Osteoblast (primary cell): Measurements from ENCODE around the gene PPP6R1. TPM values are rescaled to one million over a fixed set of nuclear protein-coding genes. Genes with fewer than 3 reads are reported as not detected.

Source experiments
- DNase-seq: peaks from one replicate; pipeline ENCODE4 v3.0.0; 2011; ENCODE audit warnings: low spot score, mixed read lengths; ENCODE audit not compliant: insufficient read length; ENCODE audit errors: missing footprints
- H2AFZ ChIP-seq: 2 replicates; pipeline ENCODE4 v1.6.0; 2011; ENCODE audit warnings: mild to moderate bottlenecking, low read length
- H3K27ac ChIP-seq: 2 replicates; pipeline ENCODE4 v1.5.1; 2011; ENCODE audit warnings: mild to moderate bottlenecking, low read depth, low read length, moderate library complexity
- H3K27me3 ChIP-seq: 2 replicates; pipeline ENCODE4 v1.6.0; 2012; ENCODE audit warnings: mild to moderate bottlenecking, control low read depth, inconsistent platforms, low read length, moderate library complexity; ENCODE audit not compliant: insufficient read depth
- H3K36me3 ChIP-seq: 2 replicates; pipeline ENCODE4 v1.5.1; 2011; ENCODE audit warnings: mild to moderate bottlenecking, low read length, control low read depth, moderate library complexity; ENCODE audit not compliant: insufficient read depth
- H3K4me1 ChIP-seq: 2 replicates; pipeline ENCODE4 v1.5.1; 2011; ENCODE audit warnings: mild to moderate bottlenecking, low read length, control low read depth, moderate library complexity; ENCODE audit not compliant: insufficient read depth
- H3K4me2 ChIP-seq: 2 replicates; pipeline ENCODE4 v1.6.0; 2011; ENCODE audit warnings: mild to moderate bottlenecking, low read length; ENCODE audit not compliant: insufficient read depth
- H3K4me3 ChIP-seq: fragments of 200-600 bp; sonication (generic); 3 replicates; pipeline ENCODE4 v1.5.1; 2012; ENCODE audit warnings: mild to moderate bottlenecking, low read length, inconsistent platforms; ENCODE audit not compliant: insufficient read depth
- H3K79me2 ChIP-seq: 2 replicates; pipeline ENCODE4 v1.6.0; 2012; ENCODE audit warnings: mild to moderate bottlenecking, low read length, control low read depth, inconsistent platforms; ENCODE audit not compliant: insufficient read depth
- H3K9me3 ChIP-seq: 2 replicates; pipeline ENCODE4 v1.5.1; 2011; ENCODE audit warnings: low read depth, low read length, control low read depth
- H4K20me1 ChIP-seq: 2 replicates; pipeline ENCODE4 v1.6.0; 2012; ENCODE audit warnings: mild to moderate bottlenecking, low read length, control low read depth; ENCODE audit not compliant: insufficient read depth
- total RNA-seq: library from RNA; depleted of rRNA; stranded (reverse); fragments of >200 nt; gene quantifications from 2 replicates; pipeline ENCODE4 v1.2.3, GENCODE V29; 2012
- TF ChIP-seq, protein P1 (sequence below): IDR thresholded peaks from 2 replicates; pipeline ENCODE4 v1.5.1; 2011; ENCODE audit warnings: mild to moderate bottlenecking, low read depth, low read length, moderate library complexity; ENCODE audit errors: extremely low read depth

Gene PPP6R1
- total RNA-seq, 1 donor: 32.6 TPM

DNA sequence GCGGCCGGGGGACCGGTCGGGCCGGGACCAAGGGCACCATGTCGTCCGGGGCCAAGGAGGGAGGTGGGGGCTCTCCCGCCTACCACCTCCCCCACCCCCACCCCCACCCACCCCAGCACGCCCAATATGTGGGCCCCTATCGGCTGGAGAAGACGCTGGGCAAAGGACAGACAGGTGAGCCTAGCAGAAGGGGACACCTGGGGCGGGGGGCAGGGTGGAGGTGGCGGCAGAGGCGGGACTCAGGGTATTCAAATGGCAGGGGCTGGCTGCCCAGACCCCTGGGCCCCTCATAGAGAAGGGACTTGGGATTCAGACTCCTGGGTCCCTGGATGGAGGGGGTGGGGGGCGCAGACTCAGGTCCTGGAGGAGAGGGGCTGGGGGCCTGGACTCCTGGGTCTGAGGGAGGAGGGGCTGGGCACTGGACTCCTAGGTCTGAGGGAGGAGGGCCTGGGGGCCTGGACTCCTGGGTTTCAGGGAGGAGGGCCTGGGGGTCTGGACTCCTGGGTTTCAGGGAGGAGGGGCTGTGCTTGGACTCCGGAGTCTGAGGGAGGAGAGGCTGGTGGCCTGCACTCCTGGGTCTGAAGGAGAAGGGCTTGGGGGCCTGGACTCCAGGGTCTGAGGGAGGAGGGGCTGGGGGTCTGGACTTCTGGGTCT is 25.7 kb upstream of the PPP6R1 start:
- TF ChIP-seq, protein P1, sequence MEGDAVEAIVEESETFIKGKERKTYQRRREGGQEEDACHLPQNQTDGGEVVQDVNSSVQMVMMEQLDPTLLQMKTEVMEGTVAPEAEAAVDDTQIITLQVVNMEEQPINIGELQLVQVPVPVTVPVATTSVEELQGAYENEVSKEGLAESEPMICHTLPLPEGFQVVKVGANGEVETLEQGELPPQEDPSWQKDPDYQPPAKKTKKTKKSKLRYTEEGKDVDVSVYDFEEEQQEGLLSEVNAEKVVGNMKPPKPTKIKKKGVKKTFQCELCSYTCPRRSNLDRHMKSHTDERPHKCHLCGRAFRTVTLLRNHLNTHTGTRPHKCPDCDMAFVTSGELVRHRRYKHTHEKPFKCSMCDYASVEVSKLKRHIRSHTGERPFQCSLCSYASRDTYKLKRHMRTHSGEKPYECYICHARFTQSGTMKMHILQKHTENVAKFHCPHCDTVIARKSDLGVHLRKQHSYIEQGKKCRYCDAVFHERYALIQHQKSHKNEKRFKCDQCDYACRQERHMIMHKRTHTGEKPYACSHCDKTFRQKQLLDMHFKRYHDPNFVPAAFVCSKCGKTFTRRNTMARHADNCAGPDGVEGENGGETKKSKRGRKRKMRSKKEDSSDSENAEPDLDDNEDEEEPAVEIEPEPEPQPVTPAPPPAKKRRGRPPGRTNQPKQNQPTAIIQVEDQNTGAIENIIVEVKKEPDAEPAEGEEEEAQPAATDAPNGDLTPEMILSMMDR: no peak
- Histone ChIP-seq H3K36me3 (no peaks in the 10 kb centered on the region), H3K9me3 (no peaks in the 10 kb centered on the region), H3K27me3 (no peaks in the 10 kb centered on the region), H3K4me1 (peaks cover 16% of the 10 kb centered on the region), H3K79me2 (peaks cover 1% of the 10 kb centered on the region), H2AFZ (no peak overlapping the region), H3K4me3 (peak overlapping the region; percentile 43), H3K27ac (no peak overlapping the region), H4K20me1 (no peaks in the 10 kb centered on the region), H3K4me2 (peak overlapping the region; percentile 65)
- no peak for DNase-seq

DNA sequence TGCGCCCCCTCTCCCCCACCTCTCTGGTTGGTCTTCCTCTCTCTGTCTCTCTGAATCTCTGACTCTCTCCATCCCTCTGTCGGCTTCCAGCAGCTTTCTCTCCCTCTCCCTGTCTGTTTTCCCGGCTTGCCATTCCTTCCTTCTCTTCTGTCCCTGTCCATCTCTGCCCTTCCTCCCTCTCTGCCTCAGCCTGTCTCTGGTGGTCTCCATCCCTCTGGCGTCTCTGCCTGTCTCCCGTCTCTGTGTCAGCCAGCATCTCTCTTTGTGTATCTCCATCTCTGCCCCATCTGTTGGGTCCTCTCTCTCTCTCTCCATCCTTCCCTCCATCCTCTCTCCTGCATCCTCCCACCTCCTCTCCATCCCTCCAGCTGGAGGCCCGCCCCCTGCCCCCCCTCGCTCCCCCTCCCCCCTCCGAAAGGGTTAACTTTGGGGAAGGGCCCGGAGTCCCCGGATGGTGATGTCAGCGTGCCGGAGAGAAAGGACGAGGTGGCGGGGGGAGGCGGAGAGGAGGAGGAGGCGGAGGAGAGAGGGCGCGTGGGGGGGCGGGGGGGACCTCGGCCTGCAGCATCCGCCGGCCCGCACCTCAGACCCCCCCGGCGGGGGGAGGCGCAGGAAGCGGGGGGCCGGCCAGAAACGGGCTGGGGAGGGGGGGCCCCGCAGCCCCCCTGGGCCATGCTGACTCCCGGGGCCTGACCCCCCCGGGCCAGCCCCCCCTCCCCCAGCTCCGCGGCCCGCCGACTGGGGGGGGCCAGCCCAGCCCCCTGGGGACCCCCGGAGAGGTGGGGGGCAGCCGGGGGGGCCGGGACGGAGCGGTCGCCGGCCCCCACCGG is 24.9 kb upstream of the PPP6R1 start, which contains the start of gene BRSK1:
BRSK1 (plus strand) TSS at position 450 of the 830 bp plus-strand sequence. CDS start 446 bp downstream, outside the sequence.
- Histone ChIP-seq H4K20me1 (no peaks in the 10 kb centered on the region), H3K36me3 (no peaks in the 10 kb centered on the region), H3K27me3 (no peaks in the 10 kb centered on the region), H2AFZ (peak within 1 kb of the TSS; percentile 56), H3K4me1 (peaks cover 23% of the 10 kb centered on the region), H3K4me3 (peak within 1 kb of the TSS; percentile 43), H3K79me2 (peaks cover 7% of the 10 kb centered on the region), H3K4me2 (peak within 1 kb of the TSS; percentile 65), H3K9me3 (no peaks in the 10 kb centered on the region), H3K27ac (no peak within 1 kb of the TSS)
- peak; percentile 95 for DNase-seq
- TF ChIP-seq, protein P1: no peak

DNA sequence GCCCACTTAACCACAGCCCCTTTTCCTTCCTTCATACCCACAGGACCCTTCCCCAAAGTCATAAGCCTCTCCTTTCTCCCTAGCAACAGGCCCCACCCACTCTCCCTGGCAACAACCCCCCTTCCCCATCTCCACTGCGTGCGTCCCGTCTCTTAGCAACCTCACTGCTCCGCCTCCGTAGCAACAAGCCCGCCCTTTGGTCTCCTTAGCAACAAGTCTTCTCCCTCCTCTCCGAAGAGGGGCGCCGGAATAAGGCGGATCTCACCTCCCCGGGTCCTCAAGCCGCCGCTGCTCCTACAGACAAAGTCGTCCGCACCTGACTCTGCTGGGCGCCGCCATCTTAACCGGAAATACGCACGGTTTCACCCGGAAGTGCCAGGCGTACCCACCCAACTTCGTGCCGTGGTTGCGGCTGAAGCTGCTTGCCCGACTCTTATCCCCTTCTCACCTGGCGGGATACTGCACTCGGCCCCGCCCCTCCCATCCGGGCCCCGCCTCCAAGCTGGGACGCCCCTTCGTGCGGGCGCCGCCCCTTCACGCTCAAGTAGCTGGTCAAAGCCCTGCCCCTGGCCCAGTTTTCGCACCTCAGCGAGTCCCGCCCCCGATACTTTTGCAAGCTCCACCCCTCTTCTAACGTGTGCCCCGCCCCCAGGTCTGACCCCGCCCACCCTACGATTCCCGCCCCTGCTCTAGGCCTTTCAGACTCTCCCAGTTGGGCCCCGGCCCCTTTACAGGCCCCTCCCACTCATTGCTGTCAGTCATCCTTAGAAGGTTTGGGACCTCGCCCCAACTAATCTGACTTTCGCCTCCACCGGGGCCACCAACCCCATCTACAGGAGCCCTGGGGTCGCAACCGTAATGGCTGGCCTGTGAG is 21.2 kb upstream of the PPP6R1 start, which contains the start of gene HSPBP1:
HSPBP1 (minus strand) TSS at position 341 of the 874 bp plus-strand sequence. CDS start 502 bp downstream, outside the sequence.
- Histone ChIP-seq H3K9me3 (no peaks in the 10 kb centered on the region), H3K4me3 (peak within 1 kb of the TSS; percentile 97), H2AFZ (peak within 1 kb of the TSS; percentile 95), H3K27ac (peak within 1 kb of the TSS; percentile 78), H3K79me2 (peaks cover 7% of the 10 kb centered on the region), H4K20me1 (no peaks in the 10 kb centered on the region), H3K36me3 (peaks cover 3% of the 10 kb centered on the region), H3K4me2 (peak within 1 kb of the TSS; percentile 98), H3K4me1 (peaks cover 17% of the 10 kb centered on the region), H3K27me3 (no peaks in the 10 kb centered on the region)
- TF ChIP-seq, protein P1: no peak
- peak; percentile 99 for DNase-seq
